GM20000 (cell line): ENCODE measurements around the gene TIMM8A.

ENCODE experiments used
- DNase-seq: peaks from one replicate; pipeline ENCODE4 v3.0.0; 2012; ENCODE audit warnings: low spot score
- TF ChIP-seq, protein P1 (sequence below): IDR thresholded peaks from 2 replicates; pipeline ENCODE4 v1.5.1; 2012; ENCODE audit warnings: mild to moderate bottlenecking, control low read depth; ENCODE audit errors: extremely low read depth, missing control alignments

The TIMM8A gene, protein sequence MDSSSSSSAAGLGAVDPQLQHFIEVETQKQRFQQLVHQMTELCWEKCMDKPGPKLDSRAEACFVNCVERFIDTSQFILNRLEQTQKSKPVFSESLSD

DNA sequence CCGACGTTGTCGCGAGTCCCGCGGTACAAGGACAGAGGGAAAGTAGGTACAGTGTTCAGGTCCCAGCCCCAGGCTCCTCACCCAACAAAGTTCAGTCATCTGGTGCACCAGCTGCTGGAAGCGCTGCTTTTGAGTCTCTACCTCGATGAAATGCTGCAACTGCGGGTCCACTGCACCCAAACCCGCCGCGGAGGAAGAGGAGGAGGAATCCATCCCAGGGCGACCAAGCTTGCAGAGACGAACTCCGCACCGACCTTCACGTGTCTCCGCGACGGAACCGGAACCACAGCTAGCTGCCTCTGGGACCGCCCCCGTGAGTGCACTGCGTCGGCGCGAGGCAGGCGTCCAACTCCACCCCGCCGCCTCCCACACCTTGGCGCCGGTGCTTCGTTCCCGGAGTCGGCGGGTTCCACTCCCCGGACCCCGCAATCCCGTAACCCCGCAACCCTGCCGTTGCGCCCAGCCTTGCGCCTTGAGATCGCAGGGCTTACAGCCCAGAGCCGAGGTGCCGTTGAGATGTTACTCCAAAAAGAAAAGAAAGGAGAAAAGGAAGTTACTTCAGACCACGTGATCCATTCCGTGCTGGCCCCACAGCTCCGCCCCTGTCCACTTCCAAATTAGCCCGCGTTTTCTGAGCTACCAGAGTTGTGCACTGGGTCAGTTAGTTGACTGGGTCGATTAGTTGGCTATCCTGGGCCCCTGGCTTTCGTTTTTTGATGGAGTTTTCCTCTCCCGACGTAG is at the start of gene TIMM8A:
TIMM8A (minus strand) TSS at position 291 of the 741 bp plus-strand sequence; CDS start at position 213, 78 bp downstream.
- peak; percentile 79 for DNase-seq
- TF ChIP-seq, protein P1, sequence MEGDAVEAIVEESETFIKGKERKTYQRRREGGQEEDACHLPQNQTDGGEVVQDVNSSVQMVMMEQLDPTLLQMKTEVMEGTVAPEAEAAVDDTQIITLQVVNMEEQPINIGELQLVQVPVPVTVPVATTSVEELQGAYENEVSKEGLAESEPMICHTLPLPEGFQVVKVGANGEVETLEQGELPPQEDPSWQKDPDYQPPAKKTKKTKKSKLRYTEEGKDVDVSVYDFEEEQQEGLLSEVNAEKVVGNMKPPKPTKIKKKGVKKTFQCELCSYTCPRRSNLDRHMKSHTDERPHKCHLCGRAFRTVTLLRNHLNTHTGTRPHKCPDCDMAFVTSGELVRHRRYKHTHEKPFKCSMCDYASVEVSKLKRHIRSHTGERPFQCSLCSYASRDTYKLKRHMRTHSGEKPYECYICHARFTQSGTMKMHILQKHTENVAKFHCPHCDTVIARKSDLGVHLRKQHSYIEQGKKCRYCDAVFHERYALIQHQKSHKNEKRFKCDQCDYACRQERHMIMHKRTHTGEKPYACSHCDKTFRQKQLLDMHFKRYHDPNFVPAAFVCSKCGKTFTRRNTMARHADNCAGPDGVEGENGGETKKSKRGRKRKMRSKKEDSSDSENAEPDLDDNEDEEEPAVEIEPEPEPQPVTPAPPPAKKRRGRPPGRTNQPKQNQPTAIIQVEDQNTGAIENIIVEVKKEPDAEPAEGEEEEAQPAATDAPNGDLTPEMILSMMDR = no peak

DNA sequence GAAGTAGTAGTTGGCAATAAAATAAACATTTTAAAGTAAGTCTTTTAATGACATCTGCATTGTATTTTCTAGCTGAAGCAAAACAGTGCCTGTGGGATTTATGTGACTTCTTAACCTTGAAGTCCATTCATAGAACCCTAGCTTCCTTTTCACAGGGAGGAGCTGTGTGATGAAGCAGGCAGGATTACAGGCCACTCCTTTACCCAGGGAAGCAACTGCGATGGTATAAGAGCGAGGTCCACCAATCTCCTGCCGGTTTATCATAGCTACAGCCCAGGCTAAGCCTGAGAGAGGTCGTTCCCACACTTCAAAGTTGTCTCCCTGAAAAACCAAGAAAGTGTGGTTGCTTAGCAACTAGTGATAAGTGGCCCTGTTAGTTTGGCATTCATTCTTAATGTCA is 49.2 kb upstream of the TIMM8A start:
- TF ChIP-seq, protein P1 = no peak
- DNase-seq = no peak

DNA sequence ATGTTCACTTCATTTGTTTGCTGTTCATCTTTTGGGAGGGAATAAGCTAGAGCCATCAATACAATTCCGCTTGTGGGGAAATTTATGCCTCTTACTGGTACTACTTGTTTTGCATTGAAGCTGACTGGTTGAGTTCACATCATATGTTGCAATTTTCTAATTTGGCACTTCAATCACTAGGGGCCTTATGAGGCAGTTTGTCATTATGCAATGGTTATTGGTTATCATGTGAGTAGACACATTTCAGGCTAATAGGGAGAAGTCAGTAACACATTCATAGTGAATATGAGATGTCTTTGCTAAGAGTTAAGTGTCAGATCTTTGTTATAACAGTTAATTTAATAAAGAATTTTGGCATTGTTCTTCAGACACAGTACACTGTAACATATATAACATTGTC is 47.2 kb upstream of the TIMM8A start:
- TF ChIP-seq, protein P1 = no peak

DNA sequence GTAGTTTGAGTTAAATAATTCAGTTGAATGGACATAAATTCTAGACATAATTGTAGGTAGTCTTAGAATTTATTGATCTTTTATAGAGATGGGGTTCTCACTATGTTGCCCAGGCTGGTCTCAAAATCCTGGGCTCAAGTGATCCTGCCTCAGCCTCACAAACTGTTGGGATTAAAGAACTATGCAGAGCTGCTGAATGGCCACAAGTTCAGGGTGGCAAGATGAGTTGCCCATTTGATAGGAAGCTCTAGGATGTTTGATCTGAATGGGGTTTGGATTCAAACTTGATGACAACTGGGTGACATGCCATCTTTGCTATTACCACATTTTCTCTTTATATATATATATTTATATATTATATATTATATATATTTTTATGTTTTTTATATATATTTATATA is 45.8 kb upstream of the TIMM8A start:
- TF ChIP-seq, protein P1 = no peak
- no peak for DNase-seq

More for the DNA sequence above, 47.2 kb upstream of the TIMM8A start:
- DNase-seq = no peak

DNA sequence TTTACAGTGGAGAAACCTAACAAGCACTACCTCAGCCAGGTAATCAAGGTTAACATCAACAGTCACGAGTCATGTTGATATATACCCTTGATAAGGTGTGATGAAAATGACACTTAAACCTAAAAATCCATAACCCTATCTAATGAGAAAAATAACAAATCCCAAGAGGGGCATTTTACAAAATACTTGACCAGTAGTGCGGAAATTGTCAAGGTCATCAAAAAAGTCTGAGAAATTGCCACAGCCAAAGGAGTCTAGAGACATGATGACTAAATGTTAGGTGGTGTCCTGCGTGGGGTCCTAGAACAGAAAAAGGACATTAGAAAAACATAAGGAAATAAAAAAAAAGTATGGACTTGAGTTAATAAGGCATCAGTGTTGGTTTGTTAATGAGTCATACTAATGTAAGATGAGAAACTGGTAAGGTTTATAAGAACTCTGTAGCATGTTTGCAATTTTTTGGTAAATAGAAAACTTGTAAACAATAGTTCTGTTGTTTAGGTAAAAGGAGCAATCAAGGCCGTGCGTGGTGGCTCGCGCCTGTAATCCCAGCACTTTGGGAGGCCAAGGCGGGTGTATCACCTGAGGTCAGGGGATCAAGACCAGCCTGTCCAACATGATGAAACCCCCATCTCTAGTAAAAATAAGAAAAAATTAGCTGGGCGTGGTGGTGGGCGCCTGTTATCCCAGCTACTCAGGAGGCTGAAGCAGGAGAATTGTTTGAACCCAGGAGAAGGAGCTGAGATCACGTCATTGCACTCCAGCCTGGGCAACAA is 45.2 kb upstream of the TIMM8A start:
- TF ChIP-seq, protein P1 = no peak
- no peak for DNase-seq

DNA sequence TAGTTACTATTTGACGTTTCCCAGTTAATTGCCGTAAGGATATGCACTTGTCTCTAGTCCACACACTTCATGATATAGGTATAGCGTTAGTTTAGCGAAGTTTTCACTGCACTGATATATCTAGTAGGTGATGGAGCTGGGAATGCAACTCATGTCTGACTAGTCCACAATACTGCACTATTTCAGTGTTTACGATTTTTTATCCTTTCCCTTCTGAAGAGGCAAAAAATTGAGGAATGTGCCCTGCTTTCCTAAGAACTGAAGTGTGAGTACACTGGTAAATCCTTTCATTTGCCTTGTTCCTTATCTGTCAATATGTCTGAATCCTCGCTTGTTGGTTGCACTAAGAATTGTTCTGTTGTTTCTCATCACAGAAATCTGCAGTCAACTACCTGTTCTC is 43.3 kb upstream of the TIMM8A start:
- TF ChIP-seq, protein P1 = no peak
- DNase-seq = no peak
